HCT116 (cell line): Measurements from ENCODE around the gene NBAS. TPM values are rescaled to one million over a fixed set of nuclear protein-coding genes. Genes with fewer than 3 reads are reported as not detected.

Experiments used
- ATAC-seq: fragments of 200-7000 bp; cut with Tn5 transposase; 2 replicates; pipeline ENCODE4 v1.9.1; 2020; ENCODE audit warnings: mild to moderate bottlenecking, moderate library complexity
- BruUV-seq: library from RNA; stranded (reverse); fragments of 400-500 nt; replicated peaks from 2 replicates; lab custom pipeline; 2021; lab: Mats Ljungman, UMichigan
- CTCF ChIA-PET: fragments of 300-600 bp; sonication (Branson Sonifier 250); formaldehyde crosslinking; loops from one replicate; lab custom pipeline; 2021; ENCODE audit warnings: antibody characterized with exemption; lab: Charles Lee
- POLR2A ChIA-PET: fragments of 300-600, 350-600 bp; sonication (Branson Sonifier 250); formaldehyde crosslinking; loops from one replicate; lab custom pipeline; 2021; ENCODE audit warnings: antibody characterized with exemption; lab: Charles Lee
- RAD21 ChIA-PET, 2 experiments: fragments of 300-600 bp; sonication (Branson Sonifier 250); formaldehyde crosslinking; loops; one replicate each; lab custom pipeline; 2023; ENCODE audit warnings: low total read pairs in 2 of 2; ENCODE audit not compliant: uncharacterized antibody in 2 of 2, unreplicated experiment in 2 of 2, low non-redundant PET in 1 of 2; lab: Charles Lee
- DNase-seq: peaks from one replicate; pipeline ENCODE4 v3.0.0-alpha.2; 2010; ENCODE audit warnings: low read depth, low spot score
- H2AFZ ChIP-seq: fragments of 200-600 bp; shearing (Covaris generic), sonication (generic); 2 replicates; pipeline ENCODE4 v1.6.1; 2017; ENCODE audit warnings: low read depth, mixed run types, mixed read lengths, antibody characterized with exemption, low read length; ENCODE audit not compliant: poor library complexity, severe bottlenecking
- H3K27ac ChIP-seq: 2 replicates; pipeline ENCODE4 v1.5.1; 2012; ENCODE audit warnings: low read depth, low read length
- H3K27me3 ChIP-seq: fragments of 200-600 bp; sonication (generic); 2 replicates; pipeline ENCODE4 v1.6.1; 2016; ENCODE audit warnings: mixed run types, low read length, mixed read lengths; ENCODE audit not compliant: insufficient read depth
- H3K36me3 ChIP-seq, 2 experiments: fragments of 200-500 bp in 1 of 2; fragments of 200-600 bp in 1 of 2; sonication (Bioruptor generic) in 1 of 2; sonication (generic) in 1 of 2; 2 replicates each; pipeline versions ENCODE4 v1.5.1 to v1.6.1; 2014 to 2016; ENCODE audit warnings: low read length in 2 of 2, inconsistent platforms in 1 of 2, mixed read lengths in 1 of 2, mixed run types in 1 of 2; ENCODE audit not compliant: insufficient read depth in 2 of 2, control insufficient read depth in 1 of 2
- H3K4me1 ChIP-seq, 2 experiments: fragments of 200-600 bp in 1 of 2; sonication (generic) in 1 of 2; 2 replicates each; pipeline versions ENCODE4 v1.5.1 to v1.6.1; 2012 to 2017; ENCODE audit warnings: low read length in 2 of 2, inconsistent platforms in 1 of 2, mild to moderate bottlenecking in 1 of 2, mixed read lengths in 1 of 2, mixed run types in 1 of 2, moderate library complexity in 1 of 2; ENCODE audit not compliant: insufficient read depth in 2 of 2, control insufficient read depth in 1 of 2
- H3K4me2 ChIP-seq: fragments of 200-600 bp; sonication (generic); 2 replicates; pipeline ENCODE4 v1.6.1; 2017; ENCODE audit warnings: mixed run types, low read length, mixed read lengths
- H3K4me3 ChIP-seq, 2 experiments: fragments of 200-600 bp in 1 of 2; sonication (generic) in 1 of 2; replicated peaks in 1 of 2; 2 replicates each; pipeline ENCODE4 v1.5.1; 2011 to 2016; ENCODE audit warnings: low read length in 2 of 2, control low read depth in 1 of 2, low read depth in 1 of 2, mild to moderate bottlenecking in 1 of 2, mixed read lengths in 1 of 2, mixed run types in 1 of 2
- H3K79me2 ChIP-seq: fragments of 200-600 bp; sonication (generic); 2 replicates; pipeline ENCODE4 v1.6.1; 2017; ENCODE audit warnings: mild to moderate bottlenecking, mixed run types, low read length, moderate library complexity, mixed read lengths; ENCODE audit not compliant: insufficient read depth
- H3K9ac ChIP-seq: fragments of 200-600 bp; sonication (generic); 2 replicates; pipeline ENCODE4 v1.6.1; 2016; ENCODE audit warnings: low read length, mixed read lengths
- H3K9me2 ChIP-seq: fragments of 200-600 bp; sonication (generic), shearing (Covaris generic); 2 replicates; pipeline ENCODE4 v1.6.1; 2017; ENCODE audit warnings: mixed run types, mild to moderate bottlenecking, moderate library complexity; ENCODE audit not compliant: insufficient read depth
- H3K9me3 ChIP-seq, 2 experiments: fragments of 200-500 bp in 1 of 2; fragments of 200-600 bp in 1 of 2; sonication (Bioruptor generic) in 1 of 2; sonication (generic) in 1 of 2; 2 replicates each; pipeline ENCODE4 v1.6.1; 2014 to 2017; ENCODE audit warnings: low read length in 2 of 2, mixed read lengths in 2 of 2, inconsistent platforms in 1 of 2, low read depth in 1 of 2, mild to moderate bottlenecking in 1 of 2, mixed run types in 1 of 2, moderate library complexity in 1 of 2; ENCODE audit not compliant: control insufficient read depth in 1 of 2, insufficient read depth in 1 of 2
- H4K20me1 ChIP-seq: fragments of 200-600 bp; sonication (generic), shearing (Covaris generic); 2 replicates; pipeline ENCODE4 v1.6.1; 2017; ENCODE audit warnings: mixed run types, mild to moderate bottlenecking, moderate library complexity; ENCODE audit not compliant: insufficient read depth
- ATF3 ChIP-seq: IDR thresholded peaks from 2 replicates; pipeline ENCODE4 v1.6.1; 2012
- EGR1 ChIP-seq: IDR thresholded peaks from 2 replicates; pipeline ENCODE4 v1.6.1; 2012; ENCODE audit warnings: low read depth
- ELF1 ChIP-seq: IDR thresholded peaks from 2 replicates; pipeline ENCODE4 v1.6.1; 2012; ENCODE audit warnings: low read depth, borderline replicate concordance
- EZH2 ChIP-seq: fragments of 200-600 bp; sonication (generic); IDR thresholded peaks from 2 replicates; pipeline ENCODE4 v1.6.1; 2017; ENCODE audit warnings: antibody characterized with exemption, mixed run types
- MAX ChIP-seq: IDR thresholded peaks from 2 replicates; pipeline ENCODE4 v1.6.1; 2012
- POLR2A ChIP-seq: IDR thresholded peaks from 2 replicates; pipeline ENCODE4 v1.7.0; 2011; ENCODE audit warnings: borderline replicate concordance; ENCODE audit not compliant: insufficient read depth, insufficient read length; ENCODE audit errors: extremely low read depth
- REST ChIP-seq: IDR thresholded peaks from 2 replicates; pipeline ENCODE4 v1.6.1; 2012; ENCODE audit warnings: low read depth
- SIN3A ChIP-seq: IDR thresholded peaks from 2 replicates; pipeline ENCODE4 v1.6.1; 2012; ENCODE audit warnings: low read depth
- SP1 ChIP-seq: IDR thresholded peaks from 2 replicates; pipeline ENCODE4 v1.6.1; 2012; ENCODE audit warnings: low read depth
- SRF ChIP-seq: IDR thresholded peaks from 2 replicates; pipeline ENCODE4 v1.6.1; 2012; ENCODE audit warnings: low read depth
- TCF7L2 ChIP-seq: IDR thresholded peaks from 2 replicates; pipeline ENCODE4 v1.7.0; 2011; ENCODE audit warnings: borderline replicate concordance, inconsistent platforms; ENCODE audit not compliant: insufficient read depth, insufficient read length; ENCODE audit errors: extremely low read depth
- YY1 ChIP-seq: IDR thresholded peaks from 2 replicates; pipeline ENCODE4 v1.6.1; 2011; ENCODE audit warnings: low read length, low read depth, moderate library complexity, mild to moderate bottlenecking; ENCODE audit not compliant: insufficient replicate concordance; ENCODE audit errors: extremely low read depth
- ZBTB33 ChIP-seq: IDR thresholded peaks from 2 replicates; pipeline ENCODE4 v1.6.1; 2011; ENCODE audit warnings: mild to moderate bottlenecking, low read length, moderate library complexity; ENCODE audit not compliant: insufficient replicate concordance; ENCODE audit errors: extremely low read depth
- ZFX ChIP-seq: fragments of 450-650 bp; IDR thresholded peaks from 2 replicates; pipeline ENCODE4 v1.6.1; 2017
- intact Hi-C: fragments of 100-400 bp; cut with micrococcal nuclease; formaldehyde crosslinking; loops from 2 replicates; pipeline ENCODE4 v1.10.0; 2022
- total RNA-seq: library from RNA; stranded (reverse); gene quantifications from one replicate; pipeline ENCODE4 v1.2.1, GENCODE V29; 2021; ENCODE audit not compliant: unreplicated experiment

The NBAS gene
- total RNA-seq, 1 experiment from 2014 or later = 32.8 TPM

DNA sequence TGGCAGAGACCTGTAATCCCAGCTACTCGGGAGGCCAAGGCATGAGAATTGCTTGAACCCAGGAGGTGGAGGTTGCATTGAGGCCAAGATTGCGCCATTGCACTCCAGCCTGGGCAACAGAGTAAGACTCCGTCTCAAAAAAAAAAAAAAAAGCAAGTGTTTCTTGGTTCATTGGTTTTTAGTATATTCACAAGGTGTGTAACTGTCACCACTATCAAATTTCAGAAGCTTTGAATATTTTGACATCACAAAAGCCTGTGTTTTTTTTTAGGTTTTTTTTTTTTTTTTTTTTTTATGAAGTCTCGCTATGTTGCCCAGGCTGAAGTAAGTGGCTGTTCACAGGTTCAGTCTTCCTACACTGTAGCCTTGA is 47.2 kb upstream of the NBAS start:
- ATAC-seq = no peak
- ChIA-PET CTCF (no interaction called here), POLR2A (no interaction called here), RAD21 (no interaction called here)
- Histone ChIP-seq H2AFZ (no peak overlapping the region), H3K27me3 (no peaks in the 10 kb centered on the region), H3K27ac (no peak overlapping the region), H4K20me1 (no peaks in the 10 kb centered on the region), H3K4me1 (no peaks in the 10 kb centered on the region), H3K9me3 (no peaks in the 10 kb centered on the region), H3K79me2 (no peaks in the 10 kb centered on the region), H3K9ac (no peak overlapping the region), H3K36me3 (peaks cover 48 to 50% of the 10 kb centered on the region in 2 experiments), H3K4me2 (no peak overlapping the region), H3K4me3 (no peak overlapping the region), H3K9me2 (no peaks in the 10 kb centered on the region)
- TF ChIP-seq YY1 (no peak), ZFX (no peak), ATF3 (no peak), ELF1 (no peak), SIN3A (no peak), REST (no peak), TCF7L2 (no peak), MAX (no peak), ZBTB33 (no peak), EGR1 (no peak), POLR2A (no peak), SRF (no peak), SP1 (no peak), EZH2 (no peak)
- no TSS peak for BruUV-seq
- intact Hi-C loops = no loop called here
- no peak for DNase-seq
